NOMO-1 treated with dmso at 0.1 percent for 144 hours (cell line): ENCODE results near the gene OVOL3.
A peak's percentile ranks its signal among the peaks of the same experiment; 100 is the strongest.

Experiments
- DNase-seq: peaks from one replicate; lab custom pipeline; 2025; ENCODE audit not compliant: unreplicated experiment; lab: John Stamatoyannopoulos, UW

OVOL3 gene

GRCh38 chr19:36099166-36099785 is 11.7 kb upstream of the OVOL3 start:
- DNase-seq, result no peak

DNA sequence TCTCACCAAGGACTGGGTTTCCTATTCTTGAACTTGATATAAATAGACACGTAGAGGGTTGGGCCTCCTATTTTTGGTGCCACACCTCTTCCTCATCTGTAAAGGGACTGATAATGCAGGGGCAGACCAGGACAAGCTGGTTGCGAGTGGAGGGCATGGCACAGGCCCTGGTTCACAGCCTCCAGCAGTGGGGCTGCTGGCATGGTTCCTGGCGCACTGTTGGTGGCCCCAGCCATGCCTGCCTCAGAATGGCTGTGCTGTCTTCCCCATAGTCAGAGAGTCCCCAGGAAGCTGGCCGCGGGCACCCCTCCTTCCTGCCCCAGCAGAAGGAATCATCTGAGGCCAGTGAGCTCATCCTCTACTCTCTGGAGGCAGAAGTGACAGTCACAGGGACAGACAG is 10.5 kb upstream of the OVOL3 start:
- DNase-seq, result no peak

GRCh38 chr19:36101550-36102327 is 9.2 kb upstream of the OVOL3 start:
- no peak for DNase-seq

DNA sequence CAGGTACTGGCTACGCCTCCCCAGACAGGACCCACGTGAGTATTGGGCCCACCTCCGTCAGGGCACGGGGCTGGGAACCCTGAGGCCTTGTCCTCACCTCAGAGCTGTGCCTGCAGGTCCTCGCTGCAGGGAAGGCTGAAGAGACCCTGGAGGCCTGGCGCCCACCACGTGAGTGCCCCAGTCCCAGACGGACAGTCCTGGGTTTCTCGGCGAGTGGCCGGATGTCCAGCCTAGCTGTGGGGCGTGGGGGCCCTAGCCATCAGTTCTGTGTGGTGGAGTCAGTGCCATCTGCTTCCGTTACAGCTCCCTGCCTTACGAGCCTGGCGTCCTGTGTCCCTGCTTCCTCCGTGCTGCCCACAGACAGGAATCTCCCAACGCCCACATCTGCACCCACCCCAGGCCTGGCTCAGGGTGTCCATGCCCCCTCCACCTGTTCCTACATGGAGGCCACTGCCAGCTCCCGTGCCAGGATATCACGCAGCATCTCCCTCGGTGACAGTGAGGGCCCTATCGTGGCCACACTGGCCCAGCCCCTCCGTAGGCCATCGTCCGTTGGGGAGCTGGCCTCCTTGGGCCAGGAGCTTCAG is 7.8 kb upstream of the OVOL3 start:
- no peak for DNase-seq

DNA sequence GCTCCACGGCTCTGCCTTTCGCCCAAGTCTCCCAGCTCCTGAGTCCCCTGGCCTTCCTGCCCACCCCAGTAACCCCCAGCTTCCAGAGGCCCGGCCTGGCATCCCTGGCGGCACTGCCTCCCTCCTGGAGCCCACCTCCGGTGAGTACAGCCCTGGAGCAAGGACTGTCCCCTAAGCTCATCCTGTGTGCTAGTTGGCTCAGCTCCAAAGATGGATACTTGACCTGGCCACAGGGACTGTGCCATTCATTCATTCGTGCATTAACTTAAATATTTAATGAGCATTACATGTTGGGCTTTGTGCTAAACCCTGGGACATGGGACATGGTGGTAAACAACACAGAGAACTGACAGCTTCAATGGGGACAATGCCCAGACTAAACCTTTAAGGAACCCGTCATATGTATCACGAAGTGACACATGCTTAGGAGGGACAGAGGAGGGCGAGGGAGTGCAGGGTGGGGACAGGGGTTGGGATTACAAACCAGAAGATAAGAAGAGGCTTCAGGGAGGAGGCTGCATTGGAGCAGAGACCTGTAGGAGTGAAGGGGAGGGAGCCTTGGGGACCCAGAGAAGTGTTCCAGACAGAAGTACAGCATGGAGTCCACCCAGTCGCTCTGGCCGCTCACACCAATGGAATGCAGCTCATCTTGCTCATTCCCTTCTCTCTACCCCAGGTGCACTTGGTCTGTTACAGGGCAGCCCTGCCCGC is 6.9 kb upstream of the OVOL3 start:
- no peak for DNase-seq

DNA sequence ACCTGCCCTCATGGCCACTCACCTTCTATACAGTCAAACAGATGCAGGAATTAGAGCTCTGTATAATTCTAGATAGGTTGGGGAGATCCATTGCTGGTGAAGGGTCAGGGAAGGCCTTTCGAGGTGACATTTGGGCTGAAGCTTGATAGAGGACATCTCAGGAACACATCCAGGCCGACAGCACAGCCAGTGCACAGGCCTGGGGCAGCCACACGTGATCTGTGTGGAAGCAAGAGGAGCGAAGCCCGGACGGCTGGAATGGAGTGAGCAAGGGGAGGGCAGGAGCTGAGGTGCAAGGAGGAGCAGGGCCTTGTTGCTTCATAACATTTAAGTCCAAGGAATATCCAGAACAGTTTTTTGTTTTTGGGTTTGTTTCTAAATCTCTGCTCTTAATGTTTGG is 4.5 kb upstream of the OVOL3 start:
- DNase-seq, result no peak

GRCh38 chr19:36106991-36107390 is 4.0 kb upstream of the OVOL3 start:
- DNase-seq, result no peak

DNA sequence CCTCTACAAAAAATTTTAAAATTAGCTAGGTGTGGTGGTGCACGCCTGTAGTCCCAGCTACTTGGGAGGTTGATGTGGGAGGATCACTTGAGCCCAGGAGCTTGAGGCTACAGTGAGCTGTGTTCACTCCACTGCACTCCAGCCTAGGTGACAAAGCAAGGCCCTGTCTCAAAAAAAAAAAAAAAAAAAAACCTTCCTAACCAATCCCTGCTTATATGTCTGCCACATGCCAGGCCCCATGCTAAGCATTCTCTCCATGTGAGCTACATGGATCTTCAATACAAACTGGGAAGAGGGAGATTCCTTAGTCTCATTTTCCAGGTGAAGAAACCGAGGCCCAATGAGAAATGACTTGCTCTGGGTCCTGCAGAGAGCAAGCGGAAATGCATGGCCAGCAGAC is 2.3 kb upstream of the OVOL3 start:
- no peak for DNase-seq

- no peak for DNase-seq
Measured at GRCh38 chr19:36111200-36111539, 227 bp downstream of the OVOL3 start.

DNA sequence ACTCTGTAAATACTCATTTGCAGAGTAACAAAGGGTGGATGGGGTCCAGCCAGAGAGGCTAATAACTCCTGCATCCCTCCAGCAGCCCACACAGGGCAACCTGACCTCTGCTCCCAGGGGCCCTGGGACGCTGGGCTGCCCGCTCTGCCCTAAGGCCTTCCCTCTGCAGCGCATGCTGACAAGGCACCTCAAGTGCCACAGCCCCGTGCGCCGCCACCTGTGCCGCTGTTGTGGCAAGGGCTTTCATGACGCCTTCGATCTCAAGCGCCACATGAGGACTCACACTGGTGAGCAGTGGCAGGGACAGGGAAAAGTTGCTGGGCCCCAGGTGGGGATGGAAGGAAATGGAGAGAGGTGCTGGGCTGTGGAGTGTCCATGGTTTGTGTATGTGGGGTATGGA is 1.7 kb downstream of the OVOL3 start:
- no peak for DNase-seq

DNA sequence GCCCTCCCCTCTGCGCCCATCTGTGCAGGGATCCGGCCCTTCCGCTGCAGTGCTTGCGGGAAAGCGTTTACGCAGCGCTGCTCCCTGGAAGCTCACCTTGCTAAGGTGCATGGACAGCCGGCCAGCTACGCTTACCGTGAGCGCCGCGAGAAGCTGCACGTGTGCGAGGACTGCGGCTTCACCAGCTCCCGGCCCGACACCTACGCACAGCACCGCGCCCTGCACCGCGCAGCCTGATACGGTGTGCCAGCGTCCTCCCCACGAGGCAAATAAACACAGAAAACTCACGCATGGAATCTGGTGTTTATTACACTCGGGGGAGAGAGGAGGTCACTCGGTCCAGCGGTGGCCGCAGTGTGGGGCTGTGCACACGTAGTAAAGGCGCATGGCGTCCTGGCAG is 2.5 kb downstream of the OVOL3 start:
- no peak for DNase-seq

GRCh38 chr19:36113894-36114720 is 3.2 kb downstream of the OVOL3 start:
- DNase-seq, result no peak

DNA sequence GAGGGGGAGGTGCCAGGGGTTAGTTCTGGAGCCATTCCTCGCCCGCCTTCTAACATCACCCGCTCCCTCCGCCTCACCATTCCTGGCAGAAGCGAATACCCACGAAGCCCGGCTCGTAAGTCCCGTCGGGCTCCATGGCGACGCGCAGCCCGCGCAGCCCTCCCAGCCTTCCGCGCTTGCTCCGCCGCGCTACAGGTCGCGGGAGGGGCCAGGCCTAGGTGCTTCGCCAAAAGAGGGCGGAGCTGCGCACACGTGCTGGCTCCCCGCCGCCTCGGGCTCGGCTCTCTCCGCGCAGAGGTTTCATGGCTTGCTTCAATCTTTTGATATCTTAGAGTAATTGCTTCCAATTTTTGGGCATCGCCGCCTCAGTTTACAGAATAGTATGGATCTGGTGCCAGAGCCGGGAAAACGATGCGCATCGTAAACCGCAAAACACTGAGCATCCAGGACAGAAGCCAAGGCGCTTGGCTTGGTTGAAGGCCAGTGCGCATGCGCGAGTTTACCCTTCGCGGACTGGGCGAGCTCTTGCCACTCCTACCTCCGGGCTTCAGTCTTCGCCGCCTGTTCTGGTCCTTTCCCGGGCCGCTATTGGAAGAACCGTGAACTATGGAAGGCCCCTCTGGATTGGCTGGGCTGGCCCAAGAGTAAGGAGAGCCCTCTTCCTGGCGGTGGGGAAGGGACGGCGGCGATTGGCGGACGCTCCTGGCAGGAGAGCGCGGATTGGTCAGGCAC is 3.9 kb downstream of the OVOL3 start, which contains the start of gene POLR2I:
Gene POLR2I (minus strand): TSS at position 155 of the 732 bp plus-strand sequence. CDS start 19 bp downstream, at position 136.
- peak; percentile 100 for DNase-seq

DNA sequence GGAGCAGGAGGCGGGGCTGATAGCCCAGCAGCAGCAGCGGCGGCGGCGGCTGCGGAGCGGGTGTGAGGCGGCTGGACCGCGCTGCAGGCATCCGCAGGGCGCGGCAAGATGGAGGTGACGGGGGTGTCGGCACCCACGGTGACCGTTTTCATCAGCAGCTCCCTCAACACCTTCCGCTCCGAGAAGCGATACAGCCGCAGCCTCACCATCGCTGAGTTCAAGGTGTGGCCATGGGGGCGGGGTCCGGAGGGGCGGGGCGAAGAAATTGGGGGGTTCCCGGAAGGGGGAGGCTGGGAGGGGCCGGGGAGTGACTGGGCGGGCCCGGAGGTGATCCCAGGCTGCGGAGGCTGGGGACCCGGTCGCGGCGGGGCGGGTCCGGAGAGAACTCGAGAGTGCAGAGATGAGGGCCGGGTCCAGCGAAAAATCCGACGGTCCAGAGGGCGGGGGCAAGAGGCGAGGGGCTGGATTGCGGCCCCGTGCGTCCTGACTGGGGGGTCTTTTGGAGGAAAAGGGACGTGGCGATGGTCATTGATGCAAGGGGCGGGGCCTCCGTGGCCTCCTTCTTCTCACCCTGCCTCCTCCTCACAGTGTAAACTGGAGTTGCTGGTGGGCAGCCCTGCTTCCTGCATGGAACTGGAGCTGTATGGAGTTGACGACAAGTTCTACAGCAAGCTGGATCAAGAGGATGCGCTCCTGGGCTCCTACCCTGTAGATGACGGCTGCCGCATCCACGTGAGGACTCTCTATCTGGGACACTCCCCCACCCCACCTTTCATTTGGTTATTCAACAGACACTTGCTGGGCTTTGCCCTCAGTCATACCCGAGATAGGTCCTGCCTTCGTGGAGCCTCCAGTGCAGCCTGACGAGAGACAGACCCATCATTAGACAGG is 4.8 kb downstream of the OVOL3 start, which contains the start of gene TBCB:
Gene TBCB (plus strand): TSS at position 16 of the 891 bp plus-strand sequence. CDS start 93 bp downstream, at position 109.
- peak; percentile 65 for DNase-seq

GRCh38 chr19:36116344-36116637 is 5.3 kb downstream of the OVOL3 start:
- no peak for DNase-seq

DNA sequence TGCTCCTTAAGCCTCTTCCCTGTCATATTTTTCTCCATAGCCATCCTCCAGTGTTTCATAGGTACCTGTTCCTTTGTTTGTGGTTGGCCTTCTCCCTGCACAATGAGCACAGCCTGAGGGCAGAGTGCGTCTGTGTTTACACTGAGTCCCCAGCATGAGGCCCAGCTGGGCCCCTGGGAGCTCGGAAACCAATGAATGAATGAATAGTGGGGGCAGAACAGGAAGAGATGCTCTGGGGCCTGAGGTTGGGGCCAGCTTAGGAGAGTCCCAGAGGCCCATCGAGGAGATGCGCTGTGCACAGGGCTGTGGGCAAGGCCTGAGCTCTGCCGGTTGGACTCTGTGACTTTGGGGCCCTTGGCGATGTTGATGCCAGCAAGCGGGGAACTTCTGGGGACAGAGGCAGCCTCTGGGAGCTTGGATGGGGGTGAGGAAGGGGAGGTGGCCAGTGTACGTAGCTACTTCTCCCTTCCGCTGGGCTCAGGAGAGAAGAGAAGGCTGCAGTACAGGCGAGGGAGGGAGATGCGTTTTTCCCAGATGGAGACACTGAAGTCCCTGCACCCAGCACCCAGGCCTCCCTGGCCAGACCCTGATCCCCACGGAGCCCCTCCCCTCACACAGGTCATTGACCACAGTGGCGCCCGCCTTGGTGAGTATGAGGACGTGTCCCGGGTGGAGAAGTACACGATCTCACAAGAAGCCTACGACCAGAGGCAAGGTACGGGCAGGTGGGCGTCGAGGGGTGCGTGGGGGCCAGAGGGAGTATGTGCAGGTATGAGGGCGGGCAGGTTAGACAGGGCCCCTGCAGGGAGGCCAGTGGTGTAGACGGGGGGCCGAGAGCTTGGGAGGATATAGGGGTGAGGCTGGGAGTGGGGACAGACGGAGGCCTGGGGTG is 9.4 kb downstream of the OVOL3 start:
- DNase-seq, result no peak

DNA sequence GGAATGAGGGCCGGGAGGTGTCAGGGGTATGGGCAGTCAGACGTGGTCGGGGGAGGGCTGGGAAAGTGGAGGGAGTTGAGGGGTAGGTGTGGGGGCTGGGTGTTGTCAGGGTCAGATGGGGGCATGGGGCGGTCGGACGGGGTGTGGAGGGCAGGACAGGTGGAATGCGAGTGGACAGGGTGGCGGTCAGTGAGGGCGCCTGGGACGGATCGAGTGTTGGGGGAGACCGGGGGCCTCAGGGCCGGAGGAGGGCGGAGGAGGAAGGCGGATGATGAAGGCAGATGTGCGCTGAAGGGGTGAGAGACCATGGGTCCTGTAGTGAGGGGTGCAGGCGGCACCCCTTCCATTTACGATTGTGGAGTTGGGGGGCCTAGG is 10.0 kb downstream of the OVOL3 start:
- no peak for DNase-seq

GRCh38 chr19:36121486-36122124 is 10.7 kb downstream of the OVOL3 start:
- no peak for DNase-seq
